Neuronal stem cell (in vitro differentiated cells): ENCODE data around the gene ROR1.

ENCODE experiments used
- DNase-seq: peaks from one replicate; pipeline ENCODE4 v3.0.0-alpha.2; 2013; ENCODE audit warnings: low spot score
- H2AFZ ChIP-seq: one replicate; pipeline ENCODE4 v1.6.1; 2013; ENCODE audit warnings: mild to moderate bottlenecking, low read length, inconsistent platforms
- H2AK5ac ChIP-seq: 2 replicates; pipeline ENCODE4 v1.6.1; 2013; ENCODE audit warnings: low read depth, mild to moderate bottlenecking, inconsistent platforms, low read length, moderate library complexity, mixed read lengths
- H2BK120ac ChIP-seq: 2 replicates; pipeline ENCODE4 v1.6.1; 2013; ENCODE audit warnings: low read depth, mild to moderate bottlenecking, inconsistent platforms, low read length, moderate library complexity, mixed read lengths
- H2BK12ac ChIP-seq: one replicate; pipeline ENCODE4 v1.6.1; 2013; ENCODE audit warnings: low read length, inconsistent platforms
- H2BK15ac ChIP-seq: 2 replicates; pipeline ENCODE4 v1.6.1; 2013; ENCODE audit warnings: mild to moderate bottlenecking, low read length, inconsistent platforms, mixed read lengths
- H2BK5ac ChIP-seq: one replicate; pipeline ENCODE4 v1.6.1; 2013; ENCODE audit warnings: inconsistent platforms, mild to moderate bottlenecking, low read length, moderate library complexity
- H3K14ac ChIP-seq: one replicate; pipeline ENCODE4 v1.6.1; 2013; ENCODE audit warnings: low read length, inconsistent platforms
- H3K18ac ChIP-seq: 2 replicates; pipeline ENCODE4 v1.6.1; 2013; ENCODE audit warnings: low read length, inconsistent platforms
- H3K23ac ChIP-seq: 2 replicates; pipeline ENCODE4 v1.6.1; 2013; ENCODE audit warnings: low read depth, mild to moderate bottlenecking, mixed read lengths, low read length, inconsistent platforms; ENCODE audit not compliant: poor library complexity
- H3K27ac ChIP-seq: replicated peaks from 3 replicates; pipeline ENCODE4 v1.5.1; 2013; ENCODE audit warnings: low read length, inconsistent platforms
- H3K27me3 ChIP-seq, 3 experiments: 2 replicates each; pipeline ENCODE4 v1.6.1; 2013; ENCODE audit warnings: low read length in 3 of 3, mild to moderate bottlenecking in 2 of 3, inconsistent platforms in 1 of 3, low read depth in 1 of 3, mixed read lengths in 1 of 3, moderate library complexity in 1 of 3; ENCODE audit not compliant: control insufficient read depth in 3 of 3, insufficient read depth in 3 of 3
- H3K36me3 ChIP-seq, 2 donors: replicated peaks in 1 of 2; 2 replicates each; pipeline ENCODE4 v1.6.1; 2013; ENCODE audit warnings: low read length in 2 of 2; ENCODE audit not compliant: control insufficient read depth in 2 of 2, insufficient read depth in 2 of 2
- H3K4ac ChIP-seq: 2 replicates; pipeline ENCODE4 v1.6.1; 2013; ENCODE audit warnings: inconsistent platforms, mild to moderate bottlenecking, low read length, moderate library complexity
- H3K4me1 ChIP-seq, 2 donors: 1 replicate in 1 of 2; 2 replicates in 1 of 2; pipeline ENCODE4 v1.6.1; 2013; ENCODE audit warnings: low read length in 2 of 2, low read depth in 1 of 2; ENCODE audit not compliant: control insufficient read depth in 2 of 2, insufficient read depth in 1 of 2
- H3K4me2 ChIP-seq: one replicate; pipeline ENCODE4 v1.6.1; 2013; ENCODE audit warnings: mild to moderate bottlenecking, low read length, inconsistent platforms; ENCODE audit not compliant: insufficient read depth, poor library complexity, severe bottlenecking
- H3K4me3 ChIP-seq, 2 donors: 2 replicates each; pipeline ENCODE4 v1.5.1; 2013; ENCODE audit warnings: low read length in 2 of 2, mild to moderate bottlenecking in 2 of 2, inconsistent platforms in 1 of 2, moderate library complexity in 1 of 2
- H3K79me1 ChIP-seq: one replicate; pipeline ENCODE4 v1.6.1; 2013; ENCODE audit warnings: low read depth, mild to moderate bottlenecking, inconsistent platforms, low read length, moderate library complexity
- H3K9ac ChIP-seq: one replicate; pipeline ENCODE4 v1.6.1; 2013; ENCODE audit warnings: mild to moderate bottlenecking, low read depth, low read length, inconsistent platforms; ENCODE audit not compliant: poor library complexity
- H3K9me3 ChIP-seq, 2 donors: replicated peaks in 1 of 2; 2 replicates each; pipeline versions ENCODE3 to v1.6.1; 2013; ENCODE audit warnings: low read length in 2 of 2, mild to moderate bottlenecking in 2 of 2, inconsistent platforms in 1 of 2, low read depth in 1 of 2, mixed read lengths in 1 of 2, moderate library complexity in 1 of 2; ENCODE audit not compliant: control insufficient read depth in 2 of 2, insufficient read depth in 1 of 2
- H4K8ac ChIP-seq: one replicate; pipeline ENCODE4 v1.6.1; 2013; ENCODE audit warnings: low read depth, mild to moderate bottlenecking, inconsistent platforms, low read length, moderate library complexity
- H4K91ac ChIP-seq: one replicate; pipeline ENCODE4 v1.6.1; 2013; ENCODE audit warnings: low read length, low read depth, mild to moderate bottlenecking, inconsistent platforms; ENCODE audit not compliant: poor library complexity
- WGBS, 2 donors: extraction: QIAGEN DNeasy Blood & Tissue Kit; methylation state at CpG; one replicate each; pipeline ENCODE4 v1.1.7; 2013; ENCODE audit warnings: missing lambda C conversion rate in 2 of 2, mixed read lengths in 1 of 2; ENCODE audit not compliant: insufficient read length in 2 of 2, insufficient replicate concordance in 1 of 2; ENCODE audit errors: extremely low coverage in 2 of 2; 5-methylcytosine and 5-hydroxymethylcytosine counted together

ROR1 gene

DNA sequence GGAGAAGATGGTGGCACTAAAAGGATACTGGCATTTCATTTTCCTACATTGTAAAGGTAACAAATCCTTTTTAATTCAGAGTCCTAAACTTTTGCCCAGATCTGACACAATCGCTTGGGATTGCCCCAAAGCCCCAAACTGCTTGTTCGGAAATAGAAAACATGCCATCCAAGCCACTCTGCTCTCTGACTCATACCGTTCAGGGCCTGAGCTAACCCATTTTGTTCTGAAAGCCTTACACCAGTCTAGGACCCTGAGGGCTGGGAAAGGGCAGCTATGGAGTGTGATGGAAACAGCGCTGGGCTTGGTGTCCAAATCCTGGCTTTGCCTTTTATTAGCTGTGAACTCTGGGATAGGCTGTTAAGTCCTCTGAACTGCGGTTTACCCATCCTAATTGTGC is 270.2 kb downstream of the ROR1 start:
- Histone ChIP-seq H3K36me3 (no peaks in the 10 kb centered on the region), H2BK15ac (no peak overlapping the region), H2AK5ac (no peak overlapping the region), H4K91ac (no peak overlapping the region), H3K23ac (no peak overlapping the region), H4K8ac (no peak overlapping the region), H3K4me2 (no peak overlapping the region), H3K14ac (no peak overlapping the region), H3K79me1 (no peaks in the 10 kb centered on the region), H3K27me3 (no peaks in the 10 kb centered on the region), H3K4me1 (peaks cover 19 to 26% of the 10 kb centered on the region in 2 donors), H2BK120ac (no peak overlapping the region), H2BK12ac (no peak overlapping the region), H3K4ac (no peak overlapping the region), H2AFZ (no peak overlapping the region), H3K27ac (no peak overlapping the region), H2BK5ac (no peak overlapping the region), H3K9me3 (no peaks in the 10 kb centered on the region), H3K9ac (no peak overlapping the region), H3K18ac (no peak overlapping the region), H3K4me3 (no peak overlapping the region)
- no CpG with 5 or more reads among the region's 5 CpGs for WGBS, 2 donors
- no peak for DNase-seq

DNA sequence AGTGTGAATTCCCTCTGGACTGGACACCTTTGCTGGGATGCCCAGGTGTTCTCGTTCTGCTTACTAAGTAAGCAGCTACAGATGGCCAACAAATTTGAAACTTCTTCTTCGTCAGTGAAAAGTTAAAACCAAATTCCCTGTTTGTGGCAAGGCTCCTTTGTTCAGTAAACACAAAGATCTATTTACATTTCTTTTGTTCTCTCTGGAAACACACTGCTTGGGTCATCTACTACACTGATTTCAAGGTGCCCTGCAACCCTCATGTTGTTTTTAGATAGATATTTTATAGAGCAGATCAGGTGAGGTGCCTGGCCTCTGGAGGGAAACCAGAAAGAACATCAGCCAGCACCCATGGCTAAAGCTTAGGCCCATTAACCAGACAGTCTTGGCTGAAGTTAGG is 272.4 kb downstream of the ROR1 start:
- Histone ChIP-seq H2BK15ac (no peak overlapping the region), H3K4me1 (peaks cover 12 to 19% of the 10 kb centered on the region in 2 donors), H3K36me3 (no peaks in the 10 kb centered on the region), H4K8ac (no peak overlapping the region), H3K18ac (no peak overlapping the region), H4K91ac (no peak overlapping the region), H3K79me1 (no peaks in the 10 kb centered on the region), H2AFZ (no peak overlapping the region), H2BK12ac (no peak overlapping the region), H3K9ac (no peak overlapping the region), H3K27me3 (no peaks in the 10 kb centered on the region), H2BK5ac (no peak overlapping the region), H3K27ac (no peak overlapping the region), H3K4me3 (no peak overlapping the region), H2BK120ac (no peak overlapping the region), H3K9me3 (no peaks in the 10 kb centered on the region), H3K23ac (no peak overlapping the region), H2AK5ac (no peak overlapping the region), H3K4me2 (no peak overlapping the region), H3K4ac (no peak overlapping the region), H3K14ac (no peak overlapping the region)
- WGBS, 2 donors, result no CpG with 5 or more reads among the region's 2 CpGs
- no peak for DNase-seq

DNA sequence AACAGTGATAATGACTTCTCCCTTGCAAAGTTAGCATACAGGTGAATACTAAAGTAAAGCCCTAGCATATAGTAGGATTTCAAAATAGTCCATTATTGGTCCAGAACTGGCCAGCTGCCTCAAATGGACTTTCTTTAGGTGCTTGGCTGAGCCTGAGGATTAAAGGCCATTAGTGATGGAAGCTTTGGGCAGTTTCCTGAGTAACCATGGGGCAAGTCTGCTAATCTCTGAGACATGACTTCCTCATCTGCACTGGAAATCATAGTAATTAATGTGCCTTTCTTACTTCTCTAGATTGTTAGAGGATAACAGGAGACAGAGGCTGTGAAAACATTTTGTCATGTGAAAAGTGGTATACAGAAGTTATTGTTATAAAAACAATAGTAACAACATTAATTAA is 273.1 kb downstream of the ROR1 start:
- no peak overlapping the region for H3K9ac ChIP-seq
- no peak overlapping the region for H3K18ac ChIP-seq
- no peak overlapping the region for H2BK5ac ChIP-seq
- no peaks in the 10 kb centered on the region for H3K27me3 ChIP-seq
- H3K23ac ChIP-seq, result no peak overlapping the region
- no peak overlapping the region for H2BK15ac ChIP-seq
- DNase-seq, result no peak
- no peak overlapping the region for H3K14ac ChIP-seq
- no peak overlapping the region for H2BK12ac ChIP-seq
- no peak overlapping the region for H3K27ac ChIP-seq
- no peak overlapping the region for H3K4ac ChIP-seq
- no peaks in the 10 kb centered on the region for H3K36me3 ChIP-seq
- H3K4me2 ChIP-seq, result no peak overlapping the region
- H4K91ac ChIP-seq, result no peak overlapping the region
- H3K4me1 ChIP-seq, result peaks cover 12 to 16% of the 10 kb centered on the region in 2 donors
- H3K79me1 ChIP-seq, result no peaks in the 10 kb centered on the region
- H3K9me3 ChIP-seq, result no peaks in the 10 kb centered on the region
- H2AFZ ChIP-seq, result no peak overlapping the region
- no peak overlapping the region for H2AK5ac ChIP-seq
- no peak overlapping the region for H2BK120ac ChIP-seq
- no peak overlapping the region for H4K8ac ChIP-seq
- no peak overlapping the region for H3K4me3 ChIP-seq

DNA sequence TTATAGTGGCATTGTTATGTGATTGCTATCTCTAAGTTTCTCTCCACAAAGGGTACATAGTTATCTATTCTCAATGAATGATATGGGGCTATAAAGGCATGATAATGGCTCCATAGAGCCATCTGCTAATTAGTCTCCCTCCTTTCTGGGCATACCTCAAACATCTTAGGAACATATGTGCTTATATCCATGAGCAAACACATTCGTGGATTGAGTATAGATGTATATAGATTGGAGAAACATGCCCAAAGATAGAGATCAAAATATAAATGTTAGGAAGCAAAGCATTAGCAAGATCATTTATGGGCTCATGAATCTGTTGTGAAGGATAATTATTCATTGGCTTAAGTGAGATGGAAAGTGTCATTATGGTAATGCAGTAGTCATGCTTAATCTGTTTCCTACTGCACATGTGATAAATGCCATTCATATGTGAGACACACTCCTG is 273.8 kb downstream of the ROR1 start:
- no peak overlapping the region for H3K23ac ChIP-seq
- no peak overlapping the region for H3K9ac ChIP-seq
- peaks cover 8 to 12% of the 10 kb centered on the region in 2 donors for H3K4me1 ChIP-seq
- no peak overlapping the region for H2AFZ ChIP-seq
- no peak overlapping the region for H4K8ac ChIP-seq
- H3K79me1 ChIP-seq, result no peaks in the 10 kb centered on the region
- H4K91ac ChIP-seq, result no peak overlapping the region
- H3K27ac ChIP-seq, result no peak overlapping the region
- H3K4me2 ChIP-seq, result no peak overlapping the region
- H2BK120ac ChIP-seq, result no peak overlapping the region
- no peak overlapping the region for H3K14ac ChIP-seq
- no peaks in the 10 kb centered on the region for H3K9me3 ChIP-seq
- DNase-seq, result no peak
- no CpG with 5 or more reads among the region's 1 CpG for WGBS, 2 donors
- H3K4me3 ChIP-seq, result no peak overlapping the region
- H3K27me3 ChIP-seq, result no peaks in the 10 kb centered on the region
- H3K18ac ChIP-seq, result no peak overlapping the region
- H3K4ac ChIP-seq, result no peak overlapping the region
- H3K36me3 ChIP-seq, result no peaks in the 10 kb centered on the region
- H2BK12ac ChIP-seq, result no peak overlapping the region
- H2AK5ac ChIP-seq, result no peak overlapping the region
- H2BK15ac ChIP-seq, result no peak overlapping the region
- no peak overlapping the region for H2BK5ac ChIP-seq
